Fibroblast of gingiva (primary cell): ENCODE data around the gene TTL.
"Not testable (repeated sequence)": the region's sequence is repeated elsewhere in the genome, so short reads cannot be mapped to it uniquely, and the experiment has no call there.

ENCODE experiments used
- DNase-seq: peaks from one replicate; pipeline ENCODE4 v3.0.0-alpha.2; 2011; ENCODE audit warnings: low read depth

TTL gene

GRCh38 chr2:112481528-112482233 lies at the start of gene TTL:
Gene TTL, plus strand, starts transcription at chr2:112482156. Its CDS starts 189 bp downstream, at chr2:112482345.
- DNase-seq, result peak; percentile 60

- DNase-seq, result not testable (repeated sequence)
Measured at GRCh38 chr2:112432390-112432734, 49.6 kb upstream of the TTL start.

GRCh38 chr2:112432735-112433479 lies 49.0 kb upstream of the TTL start:
- not testable (repeated sequence) for DNase-seq

- DNase-seq, result peak; percentile 84
Measured at GRCh38 chr2:112433480-112433879, 48.5 kb upstream of the TTL start, which contains the start of gene RGPD8. Gene RGPD8, minus strand, starts transcription at chr2:112433645. Its CDS starts 192 bp downstream, at chr2:112433453.

GRCh38 chr2:112433932-112434730 lies 47.8 kb upstream of the TTL start:
- no peak for DNase-seq

- not testable (repeated sequence) for DNase-seq
Measured at GRCh38 chr2:112434890-112435715, 46.9 kb upstream of the TTL start.

- not testable (repeated sequence) for DNase-seq
Measured at GRCh38 chr2:112435716-112436431, 46.1 kb upstream of the TTL start.

GRCh38 chr2:112436993-112437392 lies 45.0 kb upstream of the TTL start:
- DNase-seq, result not testable (repeated sequence)

- DNase-seq, result not testable (repeated sequence)
Measured at GRCh38 chr2:112437405-112437831, 44.5 kb upstream of the TTL start.

GRCh38 chr2:112438603-112439261 lies 43.2 kb upstream of the TTL start:
- DNase-seq, result not testable (repeated sequence)

GRCh38 chr2:112444256-112444655 lies 37.7 kb upstream of the TTL start:
- DNase-seq, result not testable (repeated sequence)

- DNase-seq, result no peak
Measured at GRCh38 chr2:112449854-112450253, 32.1 kb upstream of the TTL start.

- no peak for DNase-seq
Measured at GRCh38 chr2:112451317-112451716, 30.6 kb upstream of the TTL start.

GRCh38 chr2:112454586-112454985 lies 27.4 kb upstream of the TTL start:
- no peak for DNase-seq

- DNase-seq, result no peak
Measured at GRCh38 chr2:112459372-112459771, 22.6 kb upstream of the TTL start.

- no peak for DNase-seq
Measured at GRCh38 chr2:112462178-112462577, 19.8 kb upstream of the TTL start.

GRCh38 chr2:112463256-112463655 lies 18.7 kb upstream of the TTL start:
- no peak for DNase-seq

- peak; percentile 16 for DNase-seq
Measured at GRCh38 chr2:112465382-112465781, 16.6 kb upstream of the TTL start.

GRCh38 chr2:112472547-112473263 lies 9.3 kb upstream of the TTL start:
- DNase-seq, result no peak
